K562 (cell line): Measurements from ENCODE around the gene FEM1B. TPM values are rescaled to one million over a fixed set of nuclear protein-coding genes. Genes with fewer than 3 reads are reported as not detected.

Experiments used
- CHD7 ChIP-seq: fragments of 200-600 bp; sonication (generic); IDR thresholded peaks from one replicate; pipeline ENCODE4 v1.6.1; 2012; ENCODE audit warnings: mild to moderate bottlenecking, low read depth, low read length, inconsistent platforms
- HMBOX1 ChIP-seq: sonication (generic); IDR thresholded peaks from 2 replicates; pipeline ENCODE4 v1.6.1; 2016
- HMGN3 ChIP-seq: IDR thresholded peaks from 2 replicates; pipeline ENCODE4 v1.6.1; 2011; ENCODE audit warnings: borderline replicate concordance, low read depth, mild to moderate bottlenecking, mixed read lengths, low read length; ENCODE audit not compliant: insufficient read length; ENCODE audit errors: extremely low read depth
- RBM14 ChIP-seq: fragments of 200-400 bp; formaldehyde crosslinking; IDR thresholded peaks from 2 replicates; pipeline ENCODE4 v1.6.1; 2018; ENCODE audit warnings: low read depth, mild to moderate bottlenecking, low read length, moderate library complexity, borderline replicate concordance; ENCODE audit not compliant: insufficient read depth
- THAP12 ChIP-seq: fragments of 250-450 bp; sonication (Bioruptor Pico); IDR thresholded peaks from 2 replicates; pipeline ENCODE4 v1.9.0; 2021; ENCODE audit warnings: mild to moderate bottlenecking, inconsistent platforms
- ZMIZ1 ChIP-seq, 2 experiments: fragments of 150-350 bp in 1 of 2; IDR thresholded peaks; 2 replicates each; pipeline ENCODE4 v1.6.1; 2012 to 2016; ENCODE audit warnings: low read depth in 2 of 2, low read length in 2 of 2, mild to moderate bottlenecking in 1 of 2, moderate library complexity in 1 of 2
- ZNF431 ChIP-seq: sonication (generic); formaldehyde crosslinking; IDR thresholded peaks from 2 replicates; pipeline ENCODE4 v1.8.0; 2022; ENCODE audit warnings: mild to moderate bottlenecking, missing genetic modification reagents
- polyA plus RNA-seq, 8 experiments: library from polyadenylated mRNA; depleted of rRNA in 4 of 8; stranded (reverse) in 5 of 8; unstranded in 3 of 8; fragments of >200 nt; fragmentation: Nextera tagmentation in 2 of 8; fragmentation: Illumina TruSeq in 1 of 8; extraction: Ambion mirVana in 2 of 8; extraction: Trizol in 1 of 8; gene quantifications; 2 replicates each; pipeline versions ENCODE4 v1.2.1 to v1.2.3, GENCODE V29; 2011 to 2014; ENCODE audit warnings: inconsistent platforms in 1 of 8, missing spikeins in 1 of 8
- total RNA-seq, 7 experiments: library from RNA; depleted of rRNA in 6 of 7; stranded (reverse); fragments of >200 nt in 6 of 7; fragmentation: Illumina TruSeq in 2 of 7; extraction: Trizol in 2 of 7; gene quantifications; 2 replicates each; pipeline versions ENCODE4 v1.2.1 to v1.2.3, GENCODE V29; 2011 to 2021; ENCODE audit warnings: low replicate concordance in 1 of 7

The FEM1B gene
- total and polyA plus RNA-seq, 9 of the 15 experiments (the other 6 are each of a cell fraction or from before 2014, with no cell fraction given): 5.9 to 61.6 (median 20.1) TPM

- no peak for TF ChIP-seq CHD7
- TF ChIP-seq HMBOX1: no peak
- TF ChIP-seq ZNF431 (CRISPR knock-in tag): no peak
- TF ChIP-seq RBM14: no peak
- no peak for TF ChIP-seq HMGN3
- TF ChIP-seq THAP12 (CRISPR knock-in tag): no peak
- no peak for TF ChIP-seq ZMIZ1 (IDR thresholded peaks at IDR 0.05; ENCODE audit: low read depth in 2 of 2, low read length in 2 of 2)
These were observed 2.3 kb upstream of the FEM1B start (continued) for GRCh38 chr15:68275165-68275746.
